CD14-positive monocyte (primary cell): ENCODE data around the gene ADAD2. TPM values are rescaled to one million over a fixed set of nuclear protein-coding genes. Genes with fewer than 3 reads are reported as not detected.

ENCODE experiments used
- DNase-seq, 3 donors: peaks; one replicate each; pipeline ENCODE4 v3.0.0-alpha.2; 2011 to 2022
- H2AFZ ChIP-seq: 2 replicates; pipeline ENCODE4 v1.6.0; 2012; ENCODE audit warnings: mild to moderate bottlenecking, low read depth, low read length, inconsistent platforms; ENCODE audit not compliant: insufficient read depth, poor library complexity, severe bottlenecking
- H3K27ac ChIP-seq, 2 donors: 1 replicate in 1 of 2; 2 replicates in 1 of 2; pipeline ENCODE4 v1.5.1; 2012 to 2013; ENCODE audit warnings: low read length in 2 of 2, control low read depth in 1 of 2, inconsistent platforms in 1 of 2, low read depth in 1 of 2, mild to moderate bottlenecking in 1 of 2
- H3K27me3 ChIP-seq, 2 donors: one replicate each; pipeline versions ENCODE4 v1.6.0 to v1.6.1; 2011 to 2013; ENCODE audit warnings: low read length in 2 of 2; ENCODE audit not compliant: control insufficient read depth in 2 of 2, insufficient read depth in 2 of 2
- H3K36me3 ChIP-seq, 2 donors: replicated peaks in 1 of 2; 1 replicate in 1 of 2; 2 replicates in 1 of 2; pipeline versions ENCODE4 v1.5.1 to v1.6.1; 2012 to 2013; ENCODE audit warnings: low read length in 2 of 2, control low read depth in 1 of 2, inconsistent platforms in 1 of 2, mild to moderate bottlenecking in 1 of 2; ENCODE audit not compliant: insufficient read depth in 2 of 2, control insufficient read depth in 1 of 2
- H3K4me1 ChIP-seq, 2 donors: 1 replicate in 1 of 2; 2 replicates in 1 of 2; pipeline versions ENCODE4 v1.5.1 to v1.6.1; 2012 to 2013; ENCODE audit warnings: low read length in 2 of 2, control low read depth in 1 of 2, inconsistent platforms in 1 of 2, mild to moderate bottlenecking in 1 of 2, moderate library complexity in 1 of 2; ENCODE audit not compliant: insufficient read depth in 2 of 2, control insufficient read depth in 1 of 2
- H3K4me2 ChIP-seq: replicated peaks from 2 replicates; pipeline ENCODE3; 2012; ENCODE audit warnings: low read length, moderate library complexity, mild to moderate bottlenecking; ENCODE audit not compliant: poor library complexity, severe bottlenecking; ENCODE audit errors: extremely low read depth
- H3K4me3 ChIP-seq, 3 experiments: fragments of 200-600 bp in 1 of 3; sonication (generic) in 1 of 3; replicated peaks in 1 of 3; 1 replicate in 2 of 3; 2 replicates in 1 of 3; pipeline ENCODE4 v1.5.1; 2011 to 2013; ENCODE audit warnings: low read length in 3 of 3, mild to moderate bottlenecking in 3 of 3, control low read depth in 2 of 3, low read depth in 2 of 3, inconsistent platforms in 1 of 3, moderate library complexity in 1 of 3
- H3K79me2 ChIP-seq: 2 replicates; pipeline ENCODE4 v1.6.0; 2012; ENCODE audit warnings: mild to moderate bottlenecking, control low read depth, inconsistent platforms, low read length, moderate library complexity; ENCODE audit not compliant: insufficient read depth
- H3K9ac ChIP-seq: 2 replicates; pipeline ENCODE4 v1.6.0; 2017; ENCODE audit warnings: low read length, mild to moderate bottlenecking; ENCODE audit not compliant: insufficient read depth, poor library complexity, severe bottlenecking
- H3K9me3 ChIP-seq, 2 donors: replicated peaks in 1 of 2; 1 replicate in 1 of 2; 2 replicates in 1 of 2; pipeline versions ENCODE4 v1.5.1 to v1.6.1; 2012 to 2013; ENCODE audit warnings: low read length in 2 of 2, control low read depth in 1 of 2; ENCODE audit not compliant: control insufficient read depth in 1 of 2, insufficient read depth in 1 of 2
- H4K20me1 ChIP-seq: 2 replicates; pipeline ENCODE4 v1.6.0; 2012; ENCODE audit warnings: mild to moderate bottlenecking, low read length, control low read depth, moderate library complexity; ENCODE audit not compliant: insufficient read depth
- H3K27ac Mint-ChIP-seq, 7 donors: one replicate each; pipeline ENCODE4 v1.8.0; 2020; ENCODE audit warnings: mild to moderate bottlenecking in 7 of 7, mixed read lengths in 7 of 7, moderate library complexity in 6 of 7, inconsistent platforms in 2 of 7
- H3K27me3 Mint-ChIP-seq, 3 donors: one replicate each; pipeline ENCODE4 v1.8.0; 2021 to 2022; ENCODE audit warnings: low read depth in 3 of 3, mild to moderate bottlenecking in 3 of 3, mixed read lengths in 3 of 3, moderate library complexity in 3 of 3, inconsistent platforms in 1 of 3
- H3K36me3 Mint-ChIP-seq, 2 donors: one replicate each; pipeline ENCODE4 v1.8.0; 2020; ENCODE audit warnings: mixed read lengths in 2 of 2, inconsistent platforms in 1 of 2, mild to moderate bottlenecking in 1 of 2
- H3K4me1 Mint-ChIP-seq: one replicate; pipeline ENCODE4 v1.8.0; 2020; ENCODE audit warnings: mild to moderate bottlenecking, mixed read lengths
- H3K4me3 Mint-ChIP-seq, 2 donors: one replicate each; pipeline ENCODE4 v1.8.0; 2020; ENCODE audit warnings: mild to moderate bottlenecking in 2 of 2, mixed read lengths in 2 of 2, moderate library complexity in 1 of 2
- H3K9me3 Mint-ChIP-seq, 7 donors: one replicate each; pipeline ENCODE4 v1.8.0; 2020 to 2022; ENCODE audit warnings: mixed read lengths in 7 of 7, mild to moderate bottlenecking in 6 of 7, moderate library complexity in 6 of 7, inconsistent platforms in 2 of 7
- CTCF ChIP-seq: fragments of 200-600 bp; IDR thresholded peaks from one replicate; pipeline ENCODE4 v1.8.0; 2022; ENCODE audit warnings: antibody characterized with exemption, mild to moderate bottlenecking
- WGBS: methylation state at CpG from one replicate; pipeline ENCODE4 v1.1.5; 2013; ENCODE audit warnings: missing lambda C conversion rate; ENCODE audit not compliant: insufficient coverage; 5-methylcytosine and 5-hydroxymethylcytosine counted together
- intact Hi-C, 2 donors: fragments of 100-400 bp; cut with micrococcal nuclease; formaldehyde crosslinking; loops; one replicate each; pipeline versions ENCODE4 v1.15.0 to v1.15.1; 2023
- polyA plus RNA-seq, 3 donors: library from polyadenylated mRNA; depleted of rRNA in 1 of 3; unstranded in 2 of 3; stranded (reverse) in 1 of 3; fragments of 300-500 nt in 2 of 3; fragments of >200 nt in 1 of 3; fragmentation: Illumina TruSeq in 2 of 3; gene quantifications; 1 replicate in 2 of 3; 2 replicates in 1 of 3; pipeline ENCODE4 v1.2.3, GENCODE V29; 2012 to 2021

ADAD2 gene
- polyA plus RNA-seq, 3 donors: not detected

GRCh38 chr16:84225571-84225970 lies 34.6 kb downstream of the ADAD2 start:
- Histone ChIP-seq H3K9me3 (no peaks in the 10 kb centered on the region), H3K4me1 (no peaks in the 10 kb centered on the region), H3K27ac (no peak overlapping the region), H3K4me3 (no peak overlapping the region), H3K4me2 (no peak overlapping the region), H2AFZ (no peak overlapping the region), H3K9ac (no peak overlapping the region), H3K79me2 (no peaks in the 10 kb centered on the region), H3K36me3 (no peaks in the 10 kb centered on the region), H3K27me3 (peaks cover 0 to 3% of the 10 kb centered on the region in 2 donors), H4K20me1 (no peaks in the 10 kb centered on the region)
- no peak overlapping the region for H3K27ac Mint-ChIP-seq
- intact Hi-C loops: no loop called here
- no peak for DNase-seq
- H3K4me3 Mint-ChIP-seq: no peak overlapping the region
- WGBS: 97% methylated on average over 5 of the region's 7 CpGs
- TF ChIP-seq CTCF: no peak
- peaks cover 4 to 15% (median 9%) of the 10 kb centered on the region in 3 donors for H3K27me3 Mint-ChIP-seq
- no peaks in the 10 kb centered on the region for H3K36me3 Mint-ChIP-seq
- no peaks in the 10 kb centered on the region for H3K4me1 Mint-ChIP-seq
- H3K9me3 Mint-ChIP-seq: no peaks in the 10 kb centered on the region

GRCh38 chr16:84226026-84226425 lies 35.1 kb downstream of the ADAD2 start:
- Histone ChIP-seq H3K9ac (no peak overlapping the region), H4K20me1 (no peaks in the 10 kb centered on the region), H3K9me3 (no peaks in the 10 kb centered on the region), H3K4me1 (no peaks in the 10 kb centered on the region), H3K4me3 (no peak overlapping the region), H3K36me3 (no peaks in the 10 kb centered on the region), H3K27ac (no peak overlapping the region), H3K27me3 (peaks cover 0 to 3% of the 10 kb centered on the region in 2 donors), H3K4me2 (no peak overlapping the region), H3K79me2 (no peaks in the 10 kb centered on the region), H2AFZ (no peak overlapping the region)
- intact Hi-C loops: no loop called here
- Mint-ChIP-seq H3K9me3 (no peaks in the 10 kb centered on the region), H3K36me3 (no peaks in the 10 kb centered on the region), H3K27ac (peak overlapping the region in 1 of 7 donors; percentile 49), H3K4me3 (no peak overlapping the region), H3K27me3 (peaks cover 4 to 16% (median 12%) of the 10 kb centered on the region in 3 donors), H3K4me1 (no peaks in the 10 kb centered on the region)
- WGBS: 94% methylated on average over 6 of the region's 8 CpGs
- no peak for TF ChIP-seq CTCF
- no peak for DNase-seq
